H1 (cell line): ENCODE measurements around the gene ABLIM1. TPM values are rescaled to one million over a fixed set of nuclear protein-coding genes. Genes with fewer than 3 reads are reported as not detected.

Experiments
- CTCF ChIA-PET: fragments of 300-600 bp; sonication (Branson Sonifier 250); formaldehyde crosslinking; loops from one replicate; lab custom pipeline; 2021; ENCODE audit not compliant: partially characterized antibody; lab: Charles Lee
- POLR2A ChIA-PET: fragments of 300-600 bp; sonication (Branson Sonifier 250); formaldehyde crosslinking; loops from one replicate; lab custom pipeline; 2021; ENCODE audit warnings: inconsistent platforms; ENCODE audit not compliant: partially characterized antibody; lab: Charles Lee
- DNase-seq, 2 experiments: peaks; one replicate each; pipeline versions ENCODE4 v3.0.0 to v3.0.0-alpha.2; 2010 to 2022; ENCODE audit warnings: low spot score in 2 of 2, low read depth in 1 of 2, mixed read lengths in 1 of 2
- FAIRE-seq: peaks from 2 replicates; lab custom pipeline; 2011; peaks lifted over from hg19 to GRCh38; lab: Jason Lieb, UNC
- H2AFZ ChIP-seq: 2 replicates; pipeline ENCODE4 v1.8.1; 2012; ENCODE audit warnings: low read length, inconsistent platforms
- H2AK5ac ChIP-seq: 2 replicates; pipeline ENCODE4 v1.6.1; 2013; ENCODE audit warnings: low read depth, low read length
- H2BK120ac ChIP-seq: replicated peaks from 2 replicates; pipeline ENCODE3; 2013; ENCODE audit warnings: low read depth, low read length, inconsistent platforms
- H2BK12ac ChIP-seq: 2 replicates; pipeline ENCODE4 v1.6.1; 2013; ENCODE audit warnings: low read depth, low read length
- H2BK15ac ChIP-seq: 2 replicates; pipeline ENCODE4 v1.6.1; 2013; ENCODE audit warnings: low read length
- H2BK20ac ChIP-seq: 2 replicates; pipeline ENCODE4 v1.6.1; 2013; ENCODE audit warnings: low read length
- H2BK5ac ChIP-seq: 2 replicates; pipeline ENCODE4 v1.6.1; 2013; ENCODE audit warnings: low read depth, low read length
- H3K14ac ChIP-seq: 2 replicates; pipeline ENCODE4 v1.6.1; 2013; ENCODE audit warnings: inconsistent platforms; ENCODE audit not compliant: insufficient read length
- H3K18ac ChIP-seq: 2 replicates; pipeline ENCODE4 v1.6.1; 2013; ENCODE audit warnings: low read length; ENCODE audit errors: extremely low read depth
- H3K23ac ChIP-seq: 2 replicates; pipeline ENCODE4 v1.6.1; 2013; ENCODE audit warnings: inconsistent platforms; ENCODE audit not compliant: insufficient read length
- H3K23me2 ChIP-seq: 2 replicates; pipeline ENCODE4 v1.6.1; 2013; ENCODE audit warnings: low read depth, low read length
- H3K27ac ChIP-seq: 2 replicates; pipeline ENCODE4 v1.6.1; 2011; ENCODE audit warnings: low read depth, low read length, inconsistent platforms
- H3K27me3 ChIP-seq, 4 experiments: replicated peaks in 1 of 4; 1 replicate in 1 of 4; 2 replicates in 3 of 4; pipeline versions ENCODE4 v1.6.1 to v1.8.1; 2011 to 2013; ENCODE audit warnings: low read length in 3 of 4, mild to moderate bottlenecking in 3 of 4, inconsistent platforms in 2 of 4, mixed read lengths in 2 of 4, moderate library complexity in 1 of 4; ENCODE audit not compliant: control insufficient read depth in 3 of 4, insufficient read depth in 3 of 4; ENCODE audit errors: extremely low read depth in 1 of 4
- H3K36me3 ChIP-seq, 4 experiments: 2 replicates each; pipeline versions ENCODE4 v1.6.1 to v1.8.1; 2011 to 2013; ENCODE audit warnings: mild to moderate bottlenecking in 4 of 4, low read length in 3 of 4, moderate library complexity in 2 of 4, control low read depth in 1 of 4, inconsistent platforms in 1 of 4; ENCODE audit not compliant: insufficient read depth in 4 of 4, control insufficient read depth in 2 of 4
- H3K4ac ChIP-seq: replicated peaks from 2 replicates; pipeline ENCODE3; 2013; ENCODE audit warnings: low read length, low read depth, mixed read lengths, inconsistent platforms; ENCODE audit not compliant: insufficient read length
- H3K4me1 ChIP-seq, 4 experiments: replicated peaks in 1 of 4; 1 replicate in 1 of 4; 2 replicates in 3 of 4; pipeline versions ENCODE4 v1.6.1 to v1.8.1; 2011 to 2013; ENCODE audit warnings: low read length in 3 of 4, inconsistent platforms in 2 of 4, mixed read lengths in 1 of 4; ENCODE audit not compliant: insufficient read depth in 4 of 4, control insufficient read depth in 3 of 4
- H3K4me2 ChIP-seq, 2 experiments: 2 replicates each; pipeline versions ENCODE4 v1.6.1 to v1.8.1; 2011 to 2013; ENCODE audit warnings: low read depth in 2 of 2, low read length in 2 of 2, control low read depth in 1 of 2, inconsistent platforms in 1 of 2, mild to moderate bottlenecking in 1 of 2; ENCODE audit not compliant: insufficient read depth in 1 of 2
- H3K4me3 ChIP-seq, 4 experiments: fragments of 200-600, 300-600 bp in 1 of 4; sonication (generic), shearing (Covaris generic), sonication (Bioruptor Twin) in 1 of 4; 2 replicates each; pipeline versions ENCODE4 v1.5.1 to v1.8.1; 2011 to 2016; ENCODE audit warnings: low read length in 4 of 4, low read depth in 3 of 4, control low read depth in 2 of 4, inconsistent platforms in 2 of 4, mild to moderate bottlenecking in 2 of 4, mixed read lengths in 1 of 4, moderate library complexity in 1 of 4; ENCODE audit not compliant: insufficient read depth in 2 of 4; ENCODE audit errors: extremely low read depth in 1 of 4
- H3K56ac ChIP-seq: replicated peaks from 2 replicates; pipeline ENCODE3; 2013; ENCODE audit warnings: low read depth, mild to moderate bottlenecking, mixed read lengths, low read length, inconsistent platforms; ENCODE audit not compliant: insufficient read length
- H3K79me1 ChIP-seq: 2 replicates; pipeline ENCODE4 v1.6.1; 2013; ENCODE audit warnings: low read depth, low read length, control low read depth
- H3K79me2 ChIP-seq, 2 experiments: 2 replicates each; pipeline versions ENCODE4 v1.6.1 to v1.8.1; 2012 to 2013; ENCODE audit warnings: low read length in 2 of 2, mild to moderate bottlenecking in 2 of 2, inconsistent platforms in 1 of 2; ENCODE audit not compliant: insufficient read depth in 2 of 2, control insufficient read depth in 1 of 2
- H3K9ac ChIP-seq, 4 experiments: replicated peaks in 1 of 4; 1 replicate in 1 of 4; 2 replicates in 3 of 4; pipeline versions ENCODE4 v1.6.1 to v1.8.1; 2011 to 2013; ENCODE audit warnings: low read depth in 3 of 4, low read length in 3 of 4, control low read depth in 2 of 4, mild to moderate bottlenecking in 2 of 4, moderate library complexity in 2 of 4, inconsistent platforms in 1 of 4; ENCODE audit errors: extremely low read depth in 1 of 4
- H3K9me3 ChIP-seq, 2 experiments: 2 replicates each; pipeline versions ENCODE4 v1.6.1 to v1.8.1; 2012 to 2013; ENCODE audit warnings: mild to moderate bottlenecking in 2 of 2, moderate library complexity in 2 of 2, control low read depth in 1 of 2, inconsistent platforms in 1 of 2, low read depth in 1 of 2, low read length in 1 of 2, mixed read lengths in 1 of 2; ENCODE audit not compliant: insufficient read depth in 2 of 2
- H4K20me1 ChIP-seq, 2 experiments: replicated peaks in 1 of 2; 2 replicates each; pipeline versions ENCODE3 to v1.8.1; 2011 to 2013; ENCODE audit warnings: inconsistent platforms in 2 of 2, low read length in 2 of 2, mild to moderate bottlenecking in 1 of 2; ENCODE audit not compliant: insufficient read depth in 2 of 2, control insufficient read depth in 1 of 2
- H4K5ac ChIP-seq: 2 replicates; pipeline ENCODE4 v1.6.1; 2013; ENCODE audit warnings: low read length, low read depth, mixed read lengths, inconsistent platforms; ENCODE audit not compliant: insufficient read length
- H4K8ac ChIP-seq: 2 replicates; pipeline ENCODE4 v1.8.0; 2013; ENCODE audit warnings: mild to moderate bottlenecking, moderate library complexity, low read length, inconsistent platforms; ENCODE audit not compliant: insufficient read depth; ENCODE audit errors: extremely low read depth
- H4K91ac ChIP-seq: replicated peaks from 2 replicates; pipeline ENCODE3; 2013; ENCODE audit warnings: low read length, mixed read lengths, inconsistent platforms; ENCODE audit not compliant: insufficient read length
- ATF2 ChIP-seq: IDR thresholded peaks from 2 replicates; pipeline ENCODE4 v1.6.1; 2012; ENCODE audit warnings: low read length, inconsistent platforms
- CBX8 ChIP-seq: fragments of 300-800, 300-1000 bp; sonication (generic); IDR thresholded peaks from 2 replicates; pipeline ENCODE4 v1.7.1; 2016; ENCODE audit warnings: low read depth, low read length, borderline replicate concordance
- CTCF ChIP-seq, 3 experiments: IDR thresholded peaks; 1 replicate in 2 of 3; 2 replicates in 1 of 3; pipeline versions ENCODE4 v1.5.1 to v1.6.1; 2011; ENCODE audit warnings: low read length in 3 of 3, mild to moderate bottlenecking in 3 of 3, inconsistent platforms in 2 of 3, low read depth in 1 of 3, moderate library complexity in 1 of 3; ENCODE audit not compliant: insufficient read depth in 1 of 3; ENCODE audit errors: control extremely low read depth in 1 of 3
- KDM5A ChIP-seq: fragments of 200-600 bp; IDR thresholded peaks from 2 replicates; pipeline ENCODE4 v1.7.1; 2012; ENCODE audit warnings: mild to moderate bottlenecking, low read length, inconsistent platforms, mixed read lengths
- NANOG ChIP-seq: IDR thresholded peaks from 2 replicates; pipeline ENCODE4 v1.6.1; 2011; ENCODE audit warnings: low read length, low read depth, mild to moderate bottlenecking, inconsistent platforms; ENCODE audit not compliant: insufficient read depth, poor library complexity, severe bottlenecking
- POLR2A ChIP-seq, 2 experiments: IDR thresholded peaks; 1 replicate in 1 of 2; 2 replicates in 1 of 2; pipeline ENCODE4 v1.6.1; 2011; ENCODE audit warnings: low read depth in 2 of 2, low read length in 2 of 2, mild to moderate bottlenecking in 2 of 2; ENCODE audit errors: control extremely low read depth in 1 of 2
- RFX5 ChIP-seq: IDR thresholded peaks from 2 replicates; pipeline ENCODE4 v1.6.1; 2011; ENCODE audit warnings: low read depth, low read length, improper control_type of control experiment, borderline replicate concordance
- SP4 ChIP-seq: IDR thresholded peaks from 2 replicates; pipeline ENCODE4 v1.6.1; 2012; ENCODE audit warnings: low read length, inconsistent platforms
- ZNF274 ChIP-seq: IDR thresholded peaks from 2 replicates; pipeline ENCODE4 v1.7.0; 2012; ENCODE audit warnings: low read length, borderline replicate concordance; ENCODE audit errors: extremely low read depth
- WGBS, 2 experiments: shearing (Covaris generic) in 1 of 2; methylation state at CpG; one replicate each; pipeline versions ENCODE4 v1.1.6 to v1.1.7; 2013 to 2015; ENCODE audit warnings: low lambda C conversion rate in 2 of 2, mixed read lengths in 2 of 2, inconsistent platforms in 1 of 2, low coverage in 1 of 2, missing lambda C conversion rate in 1 of 2; ENCODE audit not compliant: insufficient replicate concordance in 2 of 2, insufficient coverage in 1 of 2, insufficient read length in 1 of 2; ENCODE audit errors: extremely low coverage in 1 of 2, missing lambda C conversion rate in 1 of 2; 5-methylcytosine and 5-hydroxymethylcytosine counted together
- polyA plus RNA-seq, 7 experiments: library from polyadenylated mRNA; depleted of rRNA in 3 of 7; stranded (reverse) in 5 of 7; unstranded in 2 of 7; fragments of >200 nt in 5 of 7; fragments of 200-250 nt in 2 of 7; gene quantifications; 1 replicate in 5 of 7; 2 replicates in 1 of 7; 4 replicates in 1 of 7; pipeline versions ENCODE4 v1.2.1 to v1.2.3, GENCODE V29; 2011 to 2013; ENCODE audit warnings: missing spikeins in 2 of 7, mixed read lengths in 2 of 7
- total RNA-seq: library from RNA; stranded (reverse); fragmentation: NEBNext Ultra II Directional; extraction: Animal tissue kit (Norgen Biotek cat#: 25700); gene quantifications from 2 replicates; pipeline ENCODE4 v1.2.1, GENCODE V29; 2021

The ABLIM1 gene
- total and polyA plus RNA-seq, 2 of the 8 experiments (the other 6 are each of a cell fraction or from before 2014, with no cell fraction given): 51.2 to 51.7 TPM

GRCh38 chr10:114624422-114624821, 33.7 kb downstream of the ABLIM1 start:
- H3K18ac ChIP-seq: no peak overlapping the region
- no peaks in the 10 kb centered on the region for H3K23me2 ChIP-seq
- H3K4me2 ChIP-seq: no peak overlapping the region
- no peak overlapping the region; the same call in 1 of the 2 replicates for H2BK20ac ChIP-seq
- no peak overlapping the region for H3K4ac ChIP-seq
- no peak overlapping the region for H4K8ac ChIP-seq
- ChIA-PET POLR2A (no interaction called here), CTCF (interaction anchor here (1.0 kb wide), 1 partner anchor 23 kb away, joined by 3 read pairs; no protein-coding TSS in a partner anchor)
- no peak for FAIRE-seq
- no peak overlapping the region for H4K5ac ChIP-seq
- H3K27me3 ChIP-seq: no peaks in the 10 kb centered on the region; a peak in 1 of 7 replicates
- no peak overlapping the region for H3K23ac ChIP-seq
- DNase-seq: no peak
- no peaks in the 10 kb centered on the region for H3K36me3 ChIP-seq
- H3K9ac ChIP-seq: no peak overlapping the region
- H3K4me3 ChIP-seq: no peak overlapping the region
- peaks cover 3 to 10% (median 4%) of the 10 kb centered on the region in 4 experiments for H3K4me1 ChIP-seq
- H3K79me2 ChIP-seq: no peaks in the 10 kb centered on the region
- H3K79me1 ChIP-seq: peaks cover 2% of the 10 kb centered on the region; the same call in 1 of the 2 replicates
- H4K91ac ChIP-seq: no peak overlapping the region
- no peak overlapping the region for H2BK120ac ChIP-seq
- no peak overlapping the region for H2AK5ac ChIP-seq
- H4K20me1 ChIP-seq: no peaks in the 10 kb centered on the region
- no peak overlapping the region for H2AFZ ChIP-seq
- no peak overlapping the region for H3K27ac ChIP-seq
- peak overlapping the region; percentile 8; the same call in 1 of the 2 replicates for H2BK5ac ChIP-seq
- H3K9me3 ChIP-seq: peaks cover 0 to 2% of the 10 kb centered on the region in 2 experiments; a peak in 1 of 4 replicates
- H3K56ac ChIP-seq: no peak overlapping the region
- 82% methylated on average over 2 of the region's 2 CpGs; no CpG with 5 or more reads in 1 of the 2 experiments for WGBS, 2 experiments
- H2BK15ac ChIP-seq: no peak overlapping the region
- H2BK12ac ChIP-seq: no peak overlapping the region
- H3K14ac ChIP-seq: no peak overlapping the region
- TF ChIP-seq ATF2 (no peak), POLR2A (IDR thresholded peaks at IDR 0.05; ENCODE audit: control extremely low read depth in 1 of 2, low read depth in 2 of 2, low read length in 2 of 2) (no peak), ZNF274 (no peak), SP4 (no peak), CTCF (IDR thresholded peaks at IDR 0.05; ENCODE audit: control extremely low read depth in 1 of 3, insufficient read depth in 1 of 3, low read depth in 1 of 3, low read length in 3 of 3) (no peak), KDM5A (no peak), NANOG (no peak), RFX5 (no peak), CBX8 (no peak)
